ENCODE data around the gene PTMS. TPM values are rescaled to one million over a fixed set of nuclear protein-coding genes. Genes with fewer than 3 reads are reported as not detected.

Gene PTMS
- total and polyA plus RNA-seq, 2 of the 13 experiments (the other 11 are each of a cell fraction or from before 2014, with no cell fraction given): 40.5 to 82.4 TPM

DNA sequence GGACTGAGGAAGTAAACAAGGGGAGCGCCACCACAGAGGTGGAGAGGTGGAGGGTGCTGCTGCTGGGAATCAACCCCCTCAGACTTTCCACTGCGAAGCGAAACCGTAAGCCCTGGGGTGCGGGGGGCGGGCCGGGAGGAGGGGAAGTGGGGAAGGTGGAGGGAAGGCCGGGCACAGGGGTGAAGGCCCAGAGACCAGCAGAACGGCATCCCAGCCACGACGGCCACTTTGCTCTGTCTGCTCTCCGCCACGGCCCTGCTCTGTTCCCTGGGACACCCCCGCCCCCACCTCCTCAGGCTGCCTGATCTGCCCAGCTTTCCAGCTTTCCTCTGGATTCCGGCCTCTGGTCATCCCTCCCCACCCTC, 6.2 kb downstream of the PTMS start, which contains the start of gene LAG3 (continued):
- TF ChIP-seq USF2 (IDR thresholded peaks at IDR 0.05; ENCODE audit: low read depth, low read length) (no peak), USF2 (CRISPR knock-in tag; IDR thresholded peaks at IDR 0.05; ENCODE audit: borderline replicate concordance) (no peak), SIN3B (IDR thresholded peaks at IDR 0.05; ENCODE audit: low read length) (no peak), RBFOX2 (IDR thresholded peaks at IDR 0.05; ENCODE audit: low read depth, low read length) (peak; percentile 39; the same call in 1 of the 2 replicates), ZNF280D (CRISPR knock-in tag; IDR thresholded peaks at IDR 0.05) (no peak), PCBP1 (IDR thresholded peaks at IDR 0.05; ENCODE audit: borderline replicate concordance, low read depth, low read length) (peak; percentile 73; the same call in 1 of the 2 replicates), MTA3 (CRISPR knock-in tag; IDR thresholded peaks at IDR 0.05) (no peak), ZNF232 (CRISPR knock-in tag; IDR thresholded peaks at IDR 0.05; ENCODE audit: borderline replicate concordance) (no peak)
- TF ChIP-seq, protein P1, sequence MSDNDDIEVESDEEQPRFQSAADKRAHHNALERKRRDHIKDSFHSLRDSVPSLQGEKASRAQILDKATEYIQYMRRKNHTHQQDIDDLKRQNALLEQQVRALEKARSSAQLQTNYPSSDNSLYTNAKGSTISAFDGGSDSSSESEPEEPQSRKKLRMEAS (IDR thresholded peaks at IDR 0.05): 0 out of 2 replicates have a peak, but pooled peaks have one; percentile 7

Measured in HepG2 (cell line).